NCI-H2171 treated with DMSO at 0.1 percent for 48 hours (cell line): ENCODE results near the gene MYRIP.
A peak's percentile ranks its signal among the peaks of the same experiment; 100 is the strongest.

Experiments used
- DNase-seq: peaks from one replicate; lab custom pipeline; 2025; lab: John Stamatoyannopoulos, UW

The MYRIP gene

GRCh38 chr3:39907981-39908380, 98.6 kb downstream of the MYRIP start:
- no peak for DNase-seq

GRCh38 chr3:39910135-39910534, 100.7 kb downstream of the MYRIP start:
- DNase-seq, result no peak

GRCh38 chr3:39910826-39911464, 101.5 kb downstream of the MYRIP start:
- DNase-seq, result no peak

- no peak for DNase-seq
Observed at GRCh38 chr3:39911465-39912309, 102.3 kb downstream of the MYRIP start.

GRCh38 chr3:39915027-39915426, 105.6 kb downstream of the MYRIP start:
- DNase-seq, result no peak

- DNase-seq, result no peak
Observed at GRCh38 chr3:39917065-39917773, 107.8 kb downstream of the MYRIP start.

GRCh38 chr3:39919281-39919680, 109.9 kb downstream of the MYRIP start:
- DNase-seq, result no peak

- DNase-seq, result no peak
Observed at GRCh38 chr3:39920271-39920670, 110.9 kb downstream of the MYRIP start.

GRCh38 chr3:39927479-39927878, 118.1 kb downstream of the MYRIP start:
- no peak for DNase-seq

- no peak for DNase-seq
Observed at GRCh38 chr3:39933986-39934693, 124.7 kb downstream of the MYRIP start.

- DNase-seq, result peak; percentile 34
Observed at GRCh38 chr3:39934696-39935095, 125.3 kb downstream of the MYRIP start.

- DNase-seq, result no peak
Observed at GRCh38 chr3:39935261-39935660, 125.9 kb downstream of the MYRIP start.

GRCh38 chr3:39936848-39937247, 127.4 kb downstream of the MYRIP start:
- no peak for DNase-seq

- DNase-seq, result no peak
Observed at GRCh38 chr3:39937315-39937714, 127.9 kb downstream of the MYRIP start.

GRCh38 chr3:39937874-39938273, 128.5 kb downstream of the MYRIP start:
- DNase-seq, result no peak

- no peak for DNase-seq
Observed at GRCh38 chr3:39941931-39942330, 132.5 kb downstream of the MYRIP start.

- peak; percentile 43 for DNase-seq
Observed at GRCh38 chr3:39960515-39961191, 151.2 kb downstream of the MYRIP start.

GRCh38 chr3:39961230-39961629, 151.8 kb downstream of the MYRIP start:
- no peak for DNase-seq

- no peak for DNase-seq
Observed at GRCh38 chr3:39962581-39962980, 153.2 kb downstream of the MYRIP start.

GRCh38 chr3:39965461-39965860, 156.1 kb downstream of the MYRIP start:
- DNase-seq, result no peak

- no peak for DNase-seq
Observed at GRCh38 chr3:39965997-39966396, 156.6 kb downstream of the MYRIP start.

- DNase-seq, result no peak
Observed at GRCh38 chr3:39970982-39971381, 161.6 kb downstream of the MYRIP start.
